ENCODE data around the gene A1CF. TPM values are rescaled to one million over a fixed set of nuclear protein-coding genes. Genes with fewer than 3 reads are reported as not detected.

A1CF gene
- under 0.01 TPM in 1 of 2 replicates, not detected in the other for total RNA-seq

GRCh38 chr10:50885097-50885859, at the start of gene A1CF:
Gene A1CF, minus strand, starts transcription at chr10:50885627. Its CDS starts 25,687 bp downstream, at chr10:50859940.

Other genes with a start within 250 kb of the A1CF start
- 0.94 and 1.7 TPM in 2 replicates for gene ASAH2B, start 145.7 kb downstream of the A1CF start, total RNA-seq
- gene PRKG1, start 188.9 kb upstream of the A1CF start, total RNA-seq, result 28.5 and 39.7 TPM in 2 replicates